HFF-Myc (cell line): ENCODE results near the gene LTBP2.
"Not testable (repeated sequence)": the region's sequence is repeated elsewhere in the genome, so short reads cannot be mapped to it uniquely, and the experiment has no call there.

Experiments used
- DNase-seq: peaks from one replicate; pipeline ENCODE4 v3.0.0-alpha.2; 2011; ENCODE audit warnings: low read depth; ENCODE audit errors: extremely low read depth
- H3K4me3 ChIP-seq: replicated peaks from 2 replicates; pipeline ENCODE4 v1.5.1; 2011; ENCODE audit warnings: low read depth, mild to moderate bottlenecking, control low read depth, low read length
- CTCF ChIP-seq: IDR thresholded peaks from 2 replicates; pipeline ENCODE4 v1.5.1; 2012; ENCODE audit warnings: mild to moderate bottlenecking, low read depth, low read length, control low read depth; ENCODE audit errors: missing control alignments

Gene LTBP2

DNA sequence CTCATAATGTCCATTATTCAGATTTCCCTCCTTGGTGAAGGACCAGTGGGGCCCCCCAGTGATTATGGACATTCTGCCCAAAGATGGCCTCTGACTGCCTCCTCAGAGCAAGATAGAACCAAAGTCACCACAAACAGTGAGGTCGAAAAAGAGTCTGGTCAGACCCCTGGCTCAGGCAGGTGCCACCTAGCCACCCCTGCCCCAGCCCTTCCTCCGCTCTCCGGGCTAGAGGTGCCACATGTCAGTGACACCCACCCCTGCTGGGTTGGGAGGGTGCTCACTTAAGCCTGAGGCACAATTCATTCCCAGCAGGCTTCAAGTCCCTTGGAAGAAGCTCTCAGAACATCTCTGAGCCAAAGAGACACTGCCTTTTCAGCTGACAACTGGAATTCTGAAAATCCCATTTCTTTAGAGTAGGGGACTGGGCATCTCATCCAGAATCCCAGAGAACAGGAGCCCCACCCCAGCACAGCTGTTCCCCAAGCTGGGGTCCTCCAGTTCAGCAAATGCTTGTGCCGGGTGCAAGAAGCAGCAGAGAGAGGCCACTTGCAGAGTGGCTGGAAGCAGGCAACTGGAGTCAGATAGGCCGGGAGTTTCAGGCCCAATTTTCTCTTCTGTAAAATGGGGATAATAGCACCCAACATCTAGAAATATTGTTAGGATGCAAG is 68.1 kb downstream of the LTBP2 start:
- no peak overlapping the region for H3K4me3 ChIP-seq
- no peak for DNase-seq
- no peak for TF ChIP-seq CTCF

DNA sequence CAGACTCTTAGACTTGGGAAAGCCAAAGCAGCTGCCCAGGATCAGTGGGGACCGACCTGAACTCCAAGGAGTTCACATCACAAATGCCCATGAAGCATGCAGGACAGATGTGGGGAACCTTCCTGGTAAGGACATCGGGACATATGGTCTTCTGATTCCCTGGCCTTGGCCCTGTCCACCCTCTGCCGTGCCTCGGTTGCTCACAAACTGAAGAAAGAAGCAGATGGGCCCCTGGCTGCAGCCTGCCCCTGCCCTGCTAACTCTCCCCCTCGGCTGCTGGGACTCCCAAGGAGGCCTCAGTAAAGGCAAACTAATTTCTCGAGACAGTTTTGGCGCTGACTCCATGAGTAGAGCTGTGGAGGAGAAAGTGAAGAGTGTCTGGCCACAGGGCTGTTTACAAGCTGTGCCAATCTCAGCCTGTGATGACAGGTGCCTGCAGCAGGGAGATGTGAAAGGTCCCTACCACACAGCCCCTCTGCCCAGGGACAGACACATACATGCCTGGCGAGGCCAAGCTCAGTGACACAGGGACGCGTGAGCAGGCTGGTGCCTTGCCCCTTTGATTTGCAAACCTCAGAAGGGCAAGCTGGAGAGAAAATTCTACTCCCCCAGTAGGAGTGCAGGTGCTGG is 69.9 kb downstream of the LTBP2 start:
- no peak overlapping the region for H3K4me3 ChIP-seq
- no peak for DNase-seq
- TF ChIP-seq CTCF = no peak

GRCh38 chr14:74541225-74541624 is 70.8 kb downstream of the LTBP2 start:
- TF ChIP-seq CTCF = no peak
- H3K4me3 ChIP-seq = no peak overlapping the region
- no peak for DNase-seq

GRCh38 chr14:74539503-74539902 is 72.5 kb downstream of the LTBP2 start:
- TF ChIP-seq CTCF = no peak
- no peak overlapping the region for H3K4me3 ChIP-seq

GRCh38 chr14:74538411-74539391 is 73.3 kb downstream of the LTBP2 start:
- TF ChIP-seq CTCF = no peak
- no peak for DNase-seq
- no peak overlapping the region for H3K4me3 ChIP-seq

More at GRCh38 chr14:74539503-74539902, 72.5 kb downstream of the LTBP2 start:
- no peak for DNase-seq

DNA sequence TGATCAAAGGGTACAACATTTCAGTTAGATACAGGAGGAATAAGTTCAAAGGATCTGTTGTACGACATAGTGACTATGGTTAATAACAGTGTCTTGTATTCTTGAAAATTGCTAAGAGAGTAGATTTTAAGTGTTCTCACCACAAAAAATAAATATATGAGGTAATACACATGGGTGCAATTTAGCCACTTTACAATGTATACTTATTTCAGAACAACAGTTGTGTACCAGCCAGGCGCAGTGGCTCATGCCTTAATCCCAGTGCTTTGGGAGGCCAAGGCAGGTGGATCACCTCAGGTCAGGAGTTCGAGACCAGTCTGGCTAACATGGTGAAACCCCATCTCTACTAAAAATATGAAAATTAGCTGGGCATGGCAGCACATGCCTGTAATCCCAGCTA is 75.7 kb downstream of the LTBP2 start:
- not testable (repeated sequence) for DNase-seq, H3K4me3 ChIP-seq
